Measurements from ENCODE around the gene EDNRB.

The EDNRB gene

GRCh38 chr13:77918391-77919245 lies at the start of gene EDNRB:
Gene EDNRB, minus strand, starts transcription at chr13:77918831. Its CDS starts 258 bp downstream, at chr13:77918573.
- no peak for DNase-seq
- H3K27me3 ChIP-seq (replicated peaks; ENCODE audit: insufficient read depth, low read length): no peaks in the 10 kb centered on the region
- H3K36me3 ChIP-seq (replicated peaks; ENCODE audit: insufficient read depth, low read length): no peaks in the 10 kb centered on the region
- H3K9me2 ChIP-seq (replicated peaks; ENCODE audit: insufficient read depth, low read length): no peaks in the 10 kb centered on the region
- no peak for TF ChIP-seq EZH2 (optimal IDR thresholded peaks at IDR 0.05; ENCODE audit: low read depth, low read length)
- TF ChIP-seq, protein P1, sequence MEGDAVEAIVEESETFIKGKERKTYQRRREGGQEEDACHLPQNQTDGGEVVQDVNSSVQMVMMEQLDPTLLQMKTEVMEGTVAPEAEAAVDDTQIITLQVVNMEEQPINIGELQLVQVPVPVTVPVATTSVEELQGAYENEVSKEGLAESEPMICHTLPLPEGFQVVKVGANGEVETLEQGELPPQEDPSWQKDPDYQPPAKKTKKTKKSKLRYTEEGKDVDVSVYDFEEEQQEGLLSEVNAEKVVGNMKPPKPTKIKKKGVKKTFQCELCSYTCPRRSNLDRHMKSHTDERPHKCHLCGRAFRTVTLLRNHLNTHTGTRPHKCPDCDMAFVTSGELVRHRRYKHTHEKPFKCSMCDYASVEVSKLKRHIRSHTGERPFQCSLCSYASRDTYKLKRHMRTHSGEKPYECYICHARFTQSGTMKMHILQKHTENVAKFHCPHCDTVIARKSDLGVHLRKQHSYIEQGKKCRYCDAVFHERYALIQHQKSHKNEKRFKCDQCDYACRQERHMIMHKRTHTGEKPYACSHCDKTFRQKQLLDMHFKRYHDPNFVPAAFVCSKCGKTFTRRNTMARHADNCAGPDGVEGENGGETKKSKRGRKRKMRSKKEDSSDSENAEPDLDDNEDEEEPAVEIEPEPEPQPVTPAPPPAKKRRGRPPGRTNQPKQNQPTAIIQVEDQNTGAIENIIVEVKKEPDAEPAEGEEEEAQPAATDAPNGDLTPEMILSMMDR (IDR thresholded peaks at IDR 0.05; ENCODE audit: low read length): no peak
- TF ChIP-seq EZH2phosphoT487 (IDR thresholded peaks at IDR 0.05; ENCODE audit: low read length): no peak
- no peaks in the 10 kb centered on the region for H3K9me3 ChIP-seq (replicated peaks; ENCODE audit: insufficient read depth, low read length)
- no peak within 1 kb of the TSS for H2AFZ ChIP-seq (ENCODE audit: low read length)
- H3K9ac ChIP-seq (ENCODE audit: low read length): no peak within 1 kb of the TSS
- no peaks in the 10 kb centered on the region for H3K4me1 ChIP-seq (ENCODE audit: low read length)
- no peaks in the 10 kb centered on the region for H3F3A ChIP-seq (ENCODE audit: insufficient read depth, low read length)
- H3K79me2 ChIP-seq (ENCODE audit: low read length): no peaks in the 10 kb centered on the region
- H3K4me3 ChIP-seq (ENCODE audit: low read length): no peak within 1 kb of the TSS
- H3K4me2 ChIP-seq (ENCODE audit: low read depth, low read length): no peak within 1 kb of the TSS
- no peak within 1 kb of the TSS for H3K27ac ChIP-seq (ENCODE audit: low read length)
- H4K20me1 ChIP-seq (ENCODE audit: insufficient read depth, low read length): no peaks in the 10 kb centered on the region

GRCh38 chr13:77966671-77967070 lies 48.0 kb upstream of the EDNRB start:
- Histone ChIP-seq H4K20me1 (ENCODE audit: insufficient read depth, low read length) (no peaks in the 10 kb centered on the region), H3F3A (ENCODE audit: insufficient read depth, low read length) (no peaks in the 10 kb centered on the region), H2AFZ (ENCODE audit: low read length) (no peak overlapping the region), H3K27me3 (replicated peaks; ENCODE audit: insufficient read depth, low read length) (no peaks in the 10 kb centered on the region), H3K4me3 (ENCODE audit: low read length) (no peak overlapping the region), H3K9me3 (replicated peaks; ENCODE audit: insufficient read depth, low read length) (no peaks in the 10 kb centered on the region), H3K4me1 (ENCODE audit: low read length) (no peaks in the 10 kb centered on the region), H3K4me2 (ENCODE audit: low read depth, low read length) (no peak overlapping the region), H3K9ac (ENCODE audit: low read length) (no peak overlapping the region), H3K79me2 (ENCODE audit: low read length) (no peaks in the 10 kb centered on the region), H3K27ac (ENCODE audit: low read length) (no peak overlapping the region), H3K36me3 (replicated peaks; ENCODE audit: insufficient read depth, low read length) (no peaks in the 10 kb centered on the region), H3K9me2 (replicated peaks; ENCODE audit: insufficient read depth, low read length) (no peaks in the 10 kb centered on the region)
- DNase-seq: no peak
- TF ChIP-seq EZH2 (optimal IDR thresholded peaks at IDR 0.05; ENCODE audit: low read depth, low read length) (no peak), EZH2phosphoT487 (IDR thresholded peaks at IDR 0.05; ENCODE audit: low read length) (no peak)
- TF ChIP-seq, protein P1 (IDR thresholded peaks at IDR 0.05; ENCODE audit: low read length): no peak

DNA sequence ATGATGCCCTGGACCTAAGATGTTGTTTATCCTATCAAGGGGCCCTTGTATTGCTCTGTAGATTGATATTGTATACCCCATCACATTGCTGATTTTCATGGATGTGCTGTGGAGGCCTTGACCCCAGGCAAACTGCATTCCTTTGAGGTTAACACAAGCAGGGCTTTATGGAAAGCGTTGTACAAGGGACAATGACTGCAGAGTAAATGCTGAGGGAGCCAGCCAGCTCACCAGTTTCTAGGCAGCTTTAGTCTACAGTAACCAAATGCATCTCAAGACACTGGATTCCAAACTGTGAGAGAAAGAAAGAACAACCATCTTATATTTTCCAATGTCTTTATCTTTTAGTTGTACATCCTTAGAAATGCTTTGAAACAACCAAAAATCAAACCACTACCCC lies 34.1 kb upstream of the EDNRB start:
- Histone ChIP-seq H3K4me3 (ENCODE audit: low read length) (no peak overlapping the region), H3K79me2 (ENCODE audit: low read length) (no peaks in the 10 kb centered on the region), H3K27me3 (replicated peaks; ENCODE audit: insufficient read depth, low read length) (no peaks in the 10 kb centered on the region), H3K9me3 (replicated peaks; ENCODE audit: insufficient read depth, low read length) (no peaks in the 10 kb centered on the region), H3K4me1 (ENCODE audit: low read length) (peaks cover 8% of the 10 kb centered on the region), H3K36me3 (replicated peaks; ENCODE audit: insufficient read depth, low read length) (no peaks in the 10 kb centered on the region), H4K20me1 (ENCODE audit: insufficient read depth, low read length) (no peaks in the 10 kb centered on the region), H3K4me2 (ENCODE audit: low read depth, low read length) (no peak overlapping the region), H3F3A (ENCODE audit: insufficient read depth, low read length) (no peaks in the 10 kb centered on the region), H3K27ac (ENCODE audit: low read length) (no peak overlapping the region), H3K9me2 (replicated peaks; ENCODE audit: insufficient read depth, low read length) (no peaks in the 10 kb centered on the region), H3K9ac (ENCODE audit: low read length) (no peak overlapping the region), H2AFZ (ENCODE audit: low read length) (no peak overlapping the region)
- no peak for DNase-seq
- no peak for TF ChIP-seq EZH2phosphoT487 (IDR thresholded peaks at IDR 0.05; ENCODE audit: low read length)
- TF ChIP-seq EZH2 (optimal IDR thresholded peaks at IDR 0.05; ENCODE audit: low read depth, low read length): no peak
- TF ChIP-seq, protein P1 (IDR thresholded peaks at IDR 0.05; ENCODE audit: low read length): no peak

Data from MM.1S (cell line).